ENCODE measurements around the gene CRISP2.

Gene CRISP2

GRCh38 chr6:49647476-49647875 is 65.9 kb downstream of the CRISP2 start:
- DNase-seq (ENCODE audit: low read depth) = no peak
- TF ChIP-seq, protein P1, sequence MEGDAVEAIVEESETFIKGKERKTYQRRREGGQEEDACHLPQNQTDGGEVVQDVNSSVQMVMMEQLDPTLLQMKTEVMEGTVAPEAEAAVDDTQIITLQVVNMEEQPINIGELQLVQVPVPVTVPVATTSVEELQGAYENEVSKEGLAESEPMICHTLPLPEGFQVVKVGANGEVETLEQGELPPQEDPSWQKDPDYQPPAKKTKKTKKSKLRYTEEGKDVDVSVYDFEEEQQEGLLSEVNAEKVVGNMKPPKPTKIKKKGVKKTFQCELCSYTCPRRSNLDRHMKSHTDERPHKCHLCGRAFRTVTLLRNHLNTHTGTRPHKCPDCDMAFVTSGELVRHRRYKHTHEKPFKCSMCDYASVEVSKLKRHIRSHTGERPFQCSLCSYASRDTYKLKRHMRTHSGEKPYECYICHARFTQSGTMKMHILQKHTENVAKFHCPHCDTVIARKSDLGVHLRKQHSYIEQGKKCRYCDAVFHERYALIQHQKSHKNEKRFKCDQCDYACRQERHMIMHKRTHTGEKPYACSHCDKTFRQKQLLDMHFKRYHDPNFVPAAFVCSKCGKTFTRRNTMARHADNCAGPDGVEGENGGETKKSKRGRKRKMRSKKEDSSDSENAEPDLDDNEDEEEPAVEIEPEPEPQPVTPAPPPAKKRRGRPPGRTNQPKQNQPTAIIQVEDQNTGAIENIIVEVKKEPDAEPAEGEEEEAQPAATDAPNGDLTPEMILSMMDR (IDR thresholded peaks at IDR 0.05; ENCODE audit: low read depth, low read length, missing control alignments) = no peak
- H3K4me3 ChIP-seq (ENCODE audit: low read depth, low read length) = no peak overlapping the region

DNA sequence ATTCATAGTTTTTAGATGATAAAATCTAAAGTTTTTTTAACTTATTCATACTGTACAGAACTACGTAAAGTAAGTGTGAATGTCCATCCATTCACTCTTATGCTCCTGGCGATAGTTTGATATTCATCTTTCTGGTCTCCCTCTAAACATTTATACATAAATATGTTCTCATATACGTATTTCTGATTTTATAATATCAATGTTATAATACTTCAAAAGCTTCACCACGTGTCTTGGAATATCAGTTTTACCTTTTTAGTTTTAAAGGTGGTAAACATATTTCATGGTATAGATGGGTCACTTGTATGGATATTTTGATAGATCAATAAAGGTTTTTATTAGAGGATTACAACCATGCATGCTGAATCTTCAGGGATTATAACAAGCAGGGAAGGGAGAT is 66.4 kb downstream of the CRISP2 start:
- TF ChIP-seq, protein P1 (IDR thresholded peaks at IDR 0.05; ENCODE audit: low read depth, low read length, missing control alignments) = no peak
- H3K4me3 ChIP-seq (ENCODE audit: low read depth, low read length) = no peak overlapping the region
- DNase-seq (ENCODE audit: low read depth) = no peak

- DNase-seq (ENCODE audit: low read depth) = no peak
- no peak overlapping the region for H3K4me3 ChIP-seq (ENCODE audit: low read depth, low read length)
- TF ChIP-seq, protein P1 (IDR thresholded peaks at IDR 0.05; ENCODE audit: low read depth, low read length, missing control alignments) = no peak
These were observed 67.1 kb downstream of the CRISP2 start for GRCh38 chr6:49646130-49646824.

DNA sequence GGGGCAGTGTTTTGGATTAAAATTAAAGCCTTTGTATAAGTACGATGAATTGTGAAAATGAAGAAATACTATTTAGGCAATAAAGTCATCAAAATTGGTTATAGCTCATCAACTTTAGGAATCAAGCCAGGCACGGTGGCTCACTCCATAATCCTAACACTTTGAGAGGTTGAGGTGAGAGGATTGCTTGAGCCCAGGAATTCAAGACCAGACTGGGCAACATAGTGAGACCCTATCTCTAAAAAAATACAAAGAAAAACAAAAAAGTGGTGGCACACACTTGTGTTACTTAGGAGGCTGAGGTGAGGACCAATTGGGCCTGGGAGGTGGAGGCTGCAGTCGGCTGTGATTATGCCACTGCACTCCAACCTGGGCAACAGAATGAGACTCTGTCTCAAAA is 68.2 kb downstream of the CRISP2 start:
- DNase-seq (ENCODE audit: low read depth) = no peak
- no peak overlapping the region for H3K4me3 ChIP-seq (ENCODE audit: low read depth, low read length)
- TF ChIP-seq, protein P1 (IDR thresholded peaks at IDR 0.05; ENCODE audit: low read depth, low read length, missing control alignments) = no peak
